GM13977 (cell line): ENCODE measurements around the gene EPOP.

Source experiments
- DNase-seq: peaks from one replicate; pipeline ENCODE4 v3.0.0; 2012; ENCODE audit warnings: low spot score
- CTCF ChIP-seq: IDR thresholded peaks from 2 replicates; pipeline ENCODE4 v1.5.1; 2012; ENCODE audit warnings: mild to moderate bottlenecking, control low read depth; ENCODE audit not compliant: insufficient read depth; ENCODE audit errors: extremely low read depth, missing control alignments
- in situ Hi-C: fragments of 300-500 bp; cut with MboI; formaldehyde crosslinking; loops from one replicate; pipeline ENCODE4 v1.12.0; 2022; ENCODE audit warnings: low sequenced_read_pairs, low pct_unique_long_range_greater_than_20kb, mixed read lengths, inconsistent platforms; ENCODE audit not compliant: unreplicated experiment

EPOP gene

GRCh38 chr17:38705523-38705802 lies 30.7 kb upstream of the EPOP start:
- in situ Hi-C loops, result no loop called here
- TF ChIP-seq CTCF, result no peak
- DNase-seq, result peak; percentile 72

DNA sequence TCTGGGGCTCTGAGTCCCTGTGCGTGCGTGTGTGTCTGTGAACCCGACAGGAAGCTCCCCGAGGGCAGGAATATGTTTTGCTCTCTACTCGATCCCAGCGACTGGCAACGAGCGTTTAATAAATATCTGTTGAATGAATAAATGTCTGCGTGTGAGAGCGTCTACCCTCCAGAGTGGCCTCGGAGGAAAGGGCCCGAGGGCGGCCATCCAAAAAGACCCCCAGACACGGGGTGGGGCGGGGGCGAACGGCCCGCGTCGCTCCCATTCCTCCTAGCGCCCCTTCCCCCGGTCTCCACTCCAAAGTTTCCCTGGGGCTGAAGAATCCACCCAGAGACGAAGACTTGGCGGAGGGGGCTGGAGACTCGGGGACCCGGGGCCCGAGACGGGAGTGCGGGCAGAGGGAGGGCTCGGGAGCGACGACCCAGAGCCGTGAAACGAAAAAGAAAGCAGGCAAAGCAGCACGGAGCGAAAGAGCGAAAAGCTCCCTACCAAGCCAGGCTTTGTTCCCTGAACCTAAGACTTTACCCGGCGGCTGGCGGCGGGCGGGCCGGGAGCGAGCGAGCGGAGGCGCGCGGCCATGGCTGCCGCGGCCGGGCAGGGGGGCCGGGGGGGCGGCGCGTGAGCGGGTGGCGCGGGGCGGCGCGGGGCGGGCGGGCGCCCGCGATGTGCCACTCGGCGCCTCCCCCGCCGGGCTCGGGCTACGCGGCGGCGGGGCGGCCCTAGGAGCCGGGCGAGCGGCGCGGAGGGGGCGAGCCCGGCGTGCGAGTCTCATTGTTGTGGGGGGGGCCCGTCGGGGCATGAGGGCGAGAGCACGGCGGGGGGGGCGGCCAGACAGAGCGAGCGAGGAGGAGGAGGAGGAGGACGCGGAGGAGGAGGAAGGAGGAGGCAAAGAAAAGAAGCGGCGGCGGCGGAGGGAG lies 30.1 kb upstream of the EPOP start, which contains the start of gene MLLT6:
MLLT6 (plus strand) TSS at position 668 of the 917 bp plus-strand sequence. CDS start 360 bp downstream, outside the sequence.
- TF ChIP-seq CTCF, result no peak
- in situ Hi-C loops, result no loop called here
- DNase-seq, result peak; percentile 85

GRCh38 chr17:38703742-38704605 lies 29.2 kb upstream of the EPOP start:
- DNase-seq, result peak; percentile 90
- in situ Hi-C loops, result no loop called here
- TF ChIP-seq CTCF, result no peak

- no peak for TF ChIP-seq CTCF
- in situ Hi-C loops, result no loop called here
- peak; percentile 43 for DNase-seq
These were observed 28.4 kb upstream of the EPOP start for GRCh38 chr17:38702916-38703741.

GRCh38 chr17:38702166-38702915 lies 27.6 kb upstream of the EPOP start:
- in situ Hi-C loops, result no loop called here
- no peak for TF ChIP-seq CTCF
- peak; percentile 85 for DNase-seq
